ENCODE data around the gene CMIP.

Gene CMIP

DNA sequence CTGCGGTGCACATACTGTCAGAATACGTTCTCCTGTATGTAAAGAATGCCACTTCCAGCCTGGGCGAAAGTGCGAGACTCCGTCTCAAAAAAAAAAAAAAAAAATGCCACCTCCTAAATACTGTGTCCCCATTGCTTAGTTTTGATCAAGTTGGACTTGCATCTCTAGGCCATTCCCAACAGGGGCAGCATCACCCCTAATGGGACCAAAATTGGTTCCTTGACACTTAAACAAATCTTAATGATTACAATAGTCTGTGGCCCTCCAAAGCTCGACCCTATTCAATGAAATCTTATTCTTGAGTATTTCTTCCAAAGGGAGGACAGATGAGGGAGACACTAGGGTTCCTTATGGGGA, 179.8 kb downstream of the CMIP start:
- no peak for DNase-seq (ENCODE audit: low read depth in 2 of 2)

DNA sequence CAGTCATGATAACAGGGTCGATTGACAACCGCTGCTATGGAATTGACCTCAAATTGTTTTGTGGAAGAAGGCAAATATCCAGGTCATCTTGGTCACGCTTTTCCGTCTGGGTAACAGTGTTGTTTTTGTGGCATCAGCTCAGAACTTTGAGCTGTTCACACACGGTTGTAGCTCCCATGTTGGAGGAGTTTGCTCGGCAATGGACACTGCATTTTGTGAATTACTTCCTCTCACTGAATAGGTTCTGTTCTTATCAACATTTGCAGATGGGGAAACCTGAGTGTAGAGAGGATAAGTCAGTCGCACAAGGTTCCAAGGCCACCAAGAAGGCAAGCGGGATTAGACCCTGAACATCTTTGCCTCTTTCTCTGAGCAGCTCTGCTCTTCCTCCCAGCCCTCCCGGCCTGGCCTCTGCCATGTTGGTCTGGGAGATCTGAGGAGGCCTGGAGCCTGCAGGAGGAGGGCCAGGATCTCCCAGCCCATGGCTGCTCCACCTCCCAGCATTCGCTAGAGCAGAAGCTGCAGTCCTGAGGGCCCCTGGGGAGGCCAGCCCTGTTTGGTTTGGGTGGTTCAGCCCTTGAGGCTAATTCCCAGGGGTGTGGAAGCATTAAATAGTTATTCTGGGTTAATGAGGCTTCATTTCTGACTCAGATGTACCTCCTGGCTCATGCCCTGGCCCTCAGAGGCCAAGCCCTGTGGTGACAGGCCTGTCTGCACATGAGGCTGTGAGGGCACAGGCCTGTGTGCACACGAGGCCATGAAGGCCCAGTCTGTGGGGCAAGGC, 180.3 kb downstream of the CMIP start:
- no peak for DNase-seq (ENCODE audit: low read depth in 2 of 2)

DNA sequence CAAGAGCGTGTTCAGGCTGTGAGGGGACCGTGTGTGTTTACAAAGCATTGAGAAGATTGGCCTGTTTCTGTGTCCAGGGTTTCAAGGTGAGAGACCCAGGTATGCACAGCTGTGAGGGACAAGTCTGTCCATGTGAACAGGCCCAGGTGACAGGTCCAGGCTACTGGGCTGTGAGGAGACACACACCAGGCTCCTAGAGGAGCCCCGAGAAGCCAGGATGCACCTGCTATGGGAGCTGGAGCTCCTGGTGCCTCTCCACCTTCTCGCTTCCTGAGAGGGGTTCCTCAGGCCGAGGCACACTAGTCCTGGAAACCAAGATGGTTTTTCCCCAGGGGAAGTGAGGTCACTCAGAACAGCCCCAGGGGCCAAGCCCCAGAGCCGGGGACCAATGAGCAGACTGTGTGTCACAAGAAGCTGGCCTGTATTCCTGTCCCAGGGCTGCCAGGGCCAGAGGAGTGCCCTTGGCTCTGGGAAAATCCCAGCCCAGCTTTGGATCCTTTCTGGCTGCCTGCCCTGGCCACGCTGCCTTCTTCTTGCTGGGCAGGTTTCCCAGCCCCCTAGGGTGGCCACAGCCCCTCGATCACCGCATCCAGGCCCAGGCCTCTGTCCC, 181.0 kb downstream of the CMIP start:
- DNase-seq (ENCODE audit: low read depth in 2 of 2), result no peak

DNA sequence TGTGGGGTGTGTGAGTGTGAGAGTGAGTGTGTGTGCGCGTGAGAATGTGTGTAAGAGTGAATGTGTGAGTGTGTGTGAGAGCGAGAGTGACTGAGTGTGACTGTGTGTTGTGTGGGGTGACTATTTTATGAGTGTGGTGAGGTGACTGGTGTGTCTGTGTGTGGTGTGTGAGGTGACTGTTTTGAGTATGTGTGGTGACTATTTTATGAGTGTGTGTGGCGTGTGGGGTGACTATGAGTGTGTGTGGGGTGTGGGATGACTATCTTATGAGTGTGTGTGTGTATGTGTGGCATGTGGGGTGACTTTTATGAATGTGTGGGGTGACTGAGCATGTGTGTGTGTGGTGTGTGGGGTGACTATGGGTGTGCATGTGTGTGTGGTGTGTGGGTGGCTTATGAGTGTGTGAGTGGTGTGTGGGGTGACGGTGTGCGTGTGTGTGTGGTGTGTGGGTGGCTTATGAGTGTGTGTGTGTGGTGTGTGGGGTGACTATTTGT, 181.6 kb downstream of the CMIP start:
- DNase-seq (ENCODE audit: low read depth in 2 of 2), result peak in 1 of 2 donors; percentile 18

DNA sequence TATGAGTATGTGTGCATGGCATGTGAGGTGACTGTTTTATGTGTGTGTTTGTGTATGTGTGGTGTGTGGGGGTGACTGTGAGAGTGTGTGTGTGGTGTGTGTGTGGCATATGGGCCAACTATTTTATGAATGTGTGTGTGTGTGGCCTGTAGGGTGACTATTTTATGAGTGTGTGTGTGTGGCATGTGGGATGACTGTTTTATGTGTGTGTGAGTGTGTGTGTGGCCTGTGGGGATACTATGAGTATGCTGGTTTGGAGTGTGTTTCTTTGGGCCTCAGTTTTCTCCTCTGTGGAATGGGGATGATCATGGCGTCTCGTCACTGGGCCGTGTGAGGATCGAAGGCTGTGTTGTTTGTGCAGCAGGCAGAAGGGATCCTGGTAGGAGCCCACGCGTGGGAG, 182.4 kb downstream of the CMIP start:
- DNase-seq (ENCODE audit: low read depth in 2 of 2), result no peak

DNA sequence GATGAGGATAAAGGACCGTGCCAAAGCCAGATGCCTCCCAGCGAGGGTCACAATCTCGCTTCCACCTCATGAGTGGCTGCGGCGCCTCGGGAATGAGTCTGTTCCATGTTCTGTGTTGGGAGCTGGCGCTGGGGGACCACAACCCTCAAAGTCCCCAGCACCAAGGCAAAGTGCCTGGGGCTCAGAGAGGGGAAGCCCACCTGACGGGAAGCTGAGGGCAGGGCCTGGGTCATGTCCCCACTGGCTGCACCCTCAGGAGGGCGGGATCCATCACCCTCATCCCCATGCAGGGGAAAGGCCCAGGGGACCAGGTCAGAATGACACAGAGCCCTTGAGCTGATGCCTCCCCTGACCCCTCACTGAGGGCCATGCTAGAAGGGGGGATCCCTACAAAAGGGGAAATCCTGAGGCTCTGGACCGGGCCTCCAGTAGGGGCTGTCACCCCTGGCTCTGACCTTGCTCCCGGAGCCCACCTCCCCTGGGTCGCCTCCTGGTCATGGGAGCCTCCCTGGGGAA, 183.2 kb downstream of the CMIP start:
- DNase-seq (ENCODE audit: low read depth in 2 of 2), result no peak

DNA sequence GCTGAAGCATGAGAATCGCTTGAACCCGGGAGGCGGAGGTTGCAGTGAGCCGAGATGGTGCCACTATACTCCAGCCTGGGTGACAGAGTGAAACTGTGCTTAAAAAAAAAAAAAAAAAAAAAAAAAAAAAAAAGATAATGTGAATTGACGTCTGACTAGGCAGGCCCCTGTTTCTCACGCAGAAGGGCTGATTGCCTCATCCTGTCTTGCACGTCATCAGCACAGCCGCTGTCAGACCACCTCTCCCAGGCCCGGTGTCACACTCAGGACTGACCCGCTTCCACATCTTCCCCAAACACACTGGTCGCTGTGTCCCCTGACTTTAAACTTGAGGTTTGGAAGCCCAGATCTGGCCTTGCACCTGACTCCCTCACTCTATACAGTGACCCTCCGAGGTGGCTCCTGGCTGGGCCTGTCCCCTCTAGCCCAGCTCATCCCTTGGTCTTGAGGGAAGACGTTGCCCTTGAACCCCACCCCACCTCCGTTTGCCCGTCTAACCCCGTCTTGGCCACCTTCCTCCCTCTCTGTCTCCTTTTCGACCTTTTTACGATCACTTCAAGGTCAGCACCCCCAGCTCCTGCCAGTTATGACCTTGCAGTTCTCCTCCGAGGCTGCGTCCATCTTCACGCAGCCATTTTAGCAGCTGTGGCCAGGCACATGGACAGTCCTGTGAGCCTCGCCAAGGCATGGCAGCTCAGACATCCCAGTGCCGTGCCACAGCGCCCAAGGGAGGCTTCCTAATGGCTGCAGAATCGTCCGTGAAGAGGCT, 184.6 kb downstream of the CMIP start:
- DNase-seq (ENCODE audit: low read depth in 2 of 2), result no peak

DNA sequence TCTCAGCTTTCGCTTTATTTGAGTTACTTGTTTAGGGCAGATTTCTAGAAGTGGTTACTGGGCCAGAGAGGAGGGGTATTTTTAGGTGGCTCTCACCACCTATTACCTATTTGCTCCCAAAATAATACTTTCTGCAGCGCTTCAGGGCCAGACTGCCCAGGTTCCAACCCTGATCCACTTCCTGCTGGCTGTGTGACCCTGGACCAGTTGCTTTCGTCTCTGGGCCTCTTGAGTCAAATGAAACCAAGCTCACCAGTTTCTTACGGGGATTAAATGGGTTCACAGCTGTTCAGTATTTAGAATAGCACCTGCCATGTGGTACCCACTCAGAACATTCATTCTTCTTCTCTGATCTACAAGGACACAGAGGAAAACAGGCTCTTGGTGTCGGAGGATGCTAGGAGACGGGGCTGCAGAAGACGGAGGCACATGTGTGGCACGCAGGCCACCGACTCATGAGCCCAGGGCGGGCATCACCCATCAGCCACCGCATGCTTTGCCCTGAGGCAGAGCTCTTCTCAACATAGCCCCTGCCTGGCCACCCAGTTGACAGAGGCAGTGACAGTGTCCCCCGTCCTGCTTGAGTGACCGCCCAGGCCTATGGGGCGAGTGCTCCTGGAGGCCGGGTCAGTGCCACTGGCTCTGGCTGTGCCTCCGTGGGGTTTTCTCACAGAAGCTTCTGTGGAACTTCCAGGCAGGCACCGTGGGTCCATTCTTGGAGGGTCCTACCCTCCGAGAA, 185.5 kb downstream of the CMIP start:
- no peak for DNase-seq (ENCODE audit: low read depth in 2 of 2)

DNA sequence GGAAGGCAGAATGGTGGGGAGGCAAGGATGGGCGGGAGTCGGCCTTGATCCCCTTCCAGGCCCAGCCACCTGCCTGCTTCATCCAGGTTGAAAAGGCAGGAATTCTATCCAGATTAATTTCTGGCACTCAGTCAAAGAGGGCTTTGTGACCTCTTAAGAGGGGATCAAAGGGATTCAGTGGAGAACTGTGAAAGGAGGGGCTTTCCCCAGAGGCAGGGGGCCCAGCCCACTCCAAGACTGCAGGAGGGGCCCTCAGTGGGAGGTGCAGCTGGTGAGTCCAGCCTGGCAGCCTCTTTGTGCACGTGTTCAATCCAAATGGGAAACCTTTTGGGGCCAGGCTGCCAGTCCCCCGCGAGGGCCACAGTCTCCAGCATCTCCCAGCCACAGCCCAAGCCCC, 186.0 kb downstream of the CMIP start:
- DNase-seq (ENCODE audit: low read depth in 2 of 2), result no peak

DNA sequence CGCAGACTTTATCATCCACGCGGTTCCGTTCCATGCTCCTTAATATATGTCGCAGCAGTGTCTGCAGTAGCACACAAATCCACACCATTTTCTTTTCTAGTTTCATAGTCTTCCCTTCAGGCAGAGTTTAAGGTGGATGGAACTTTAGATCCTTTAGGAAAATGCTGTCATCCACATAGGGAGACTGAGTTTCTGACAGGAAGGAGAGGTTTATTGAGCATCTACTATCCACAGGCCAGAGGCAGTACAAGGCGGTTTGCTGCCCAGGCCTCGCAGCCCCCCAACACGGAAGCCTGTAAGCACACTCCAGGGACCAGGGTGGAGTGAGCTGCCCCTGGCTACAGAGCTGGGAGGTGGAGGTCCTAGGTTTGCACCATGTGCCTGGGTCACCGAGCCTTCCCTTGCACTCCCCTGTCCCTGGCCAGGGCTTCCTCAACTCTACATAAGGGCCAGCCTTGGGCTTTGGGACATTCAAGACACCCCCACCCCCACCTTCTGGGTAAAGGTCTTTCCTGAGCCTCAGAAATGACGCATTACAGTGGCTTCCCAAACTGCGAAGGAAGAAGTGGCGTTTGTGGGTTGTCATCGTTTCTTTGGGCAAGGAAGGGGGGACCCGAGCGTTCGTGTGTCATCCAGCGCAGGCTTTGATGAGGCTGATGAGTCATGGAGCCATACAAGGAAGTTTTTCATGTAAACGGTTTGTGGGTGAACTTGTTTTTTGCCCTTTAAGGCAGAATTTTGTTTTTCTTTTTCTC, 188.0 kb downstream of the CMIP start:
- peak; percentile 57 to 71 for DNase-seq (ENCODE audit: low read depth in 2 of 2)

DNA sequence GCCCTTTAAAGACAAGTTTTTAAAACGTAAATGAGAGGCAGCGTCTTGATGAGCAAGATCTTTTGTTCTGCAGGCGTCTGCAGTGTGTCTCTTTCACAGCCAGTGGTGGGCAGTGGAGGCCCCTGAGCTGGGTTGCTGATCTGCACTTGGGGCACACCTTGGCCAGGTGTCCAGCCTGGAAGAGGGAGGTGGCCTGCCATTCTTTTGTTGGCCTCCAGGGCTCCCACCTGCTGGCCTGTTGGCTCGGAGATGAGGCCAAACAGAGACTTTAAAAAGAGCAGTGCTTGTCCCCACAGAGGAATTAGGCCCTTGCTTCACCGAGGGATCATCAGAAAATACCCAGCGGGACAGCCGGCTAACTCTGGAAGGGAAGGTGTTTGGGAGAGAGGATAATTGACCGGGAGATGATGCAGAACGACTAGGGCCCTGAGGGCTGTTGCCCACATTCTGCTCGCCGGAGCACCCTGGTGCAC, 188.6 kb downstream of the CMIP start:
- DNase-seq (ENCODE audit: low read depth in 2 of 2), result no peak

DNA sequence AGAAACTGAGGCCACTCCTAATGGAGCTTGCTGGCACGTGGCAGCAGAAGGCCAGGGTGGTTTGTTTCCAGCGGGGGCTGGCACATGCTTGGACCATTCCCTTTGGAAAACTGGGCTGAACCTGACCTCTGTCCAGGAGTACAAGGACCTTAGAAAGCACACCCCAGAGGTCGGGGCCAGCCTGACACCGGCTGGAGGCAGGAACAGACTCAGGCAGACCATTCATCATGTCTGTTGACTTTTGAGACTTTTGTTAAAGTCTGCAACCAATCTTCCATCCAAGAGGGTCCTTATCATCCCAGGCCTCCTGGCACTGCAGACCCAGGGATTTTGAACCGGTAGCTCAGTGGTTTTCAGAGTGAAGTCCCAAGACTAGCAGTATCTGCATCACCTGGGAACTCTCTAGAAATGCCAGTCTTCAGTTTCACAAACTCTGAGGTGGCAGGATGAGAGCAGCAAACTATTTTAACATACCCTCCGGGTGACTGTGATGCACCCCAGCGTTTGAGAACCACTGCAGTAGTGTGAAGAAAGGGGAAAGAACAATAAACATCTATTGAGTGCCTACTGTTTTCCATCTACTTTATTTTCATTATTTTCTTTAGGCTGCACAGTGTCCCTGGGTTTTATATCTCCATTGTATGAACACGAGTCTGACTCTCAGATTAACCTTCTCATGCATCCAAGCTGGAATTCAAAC, 189.2 kb downstream of the CMIP start:
- DNase-seq (ENCODE audit: low read depth in 2 of 2), result no peak

DNA sequence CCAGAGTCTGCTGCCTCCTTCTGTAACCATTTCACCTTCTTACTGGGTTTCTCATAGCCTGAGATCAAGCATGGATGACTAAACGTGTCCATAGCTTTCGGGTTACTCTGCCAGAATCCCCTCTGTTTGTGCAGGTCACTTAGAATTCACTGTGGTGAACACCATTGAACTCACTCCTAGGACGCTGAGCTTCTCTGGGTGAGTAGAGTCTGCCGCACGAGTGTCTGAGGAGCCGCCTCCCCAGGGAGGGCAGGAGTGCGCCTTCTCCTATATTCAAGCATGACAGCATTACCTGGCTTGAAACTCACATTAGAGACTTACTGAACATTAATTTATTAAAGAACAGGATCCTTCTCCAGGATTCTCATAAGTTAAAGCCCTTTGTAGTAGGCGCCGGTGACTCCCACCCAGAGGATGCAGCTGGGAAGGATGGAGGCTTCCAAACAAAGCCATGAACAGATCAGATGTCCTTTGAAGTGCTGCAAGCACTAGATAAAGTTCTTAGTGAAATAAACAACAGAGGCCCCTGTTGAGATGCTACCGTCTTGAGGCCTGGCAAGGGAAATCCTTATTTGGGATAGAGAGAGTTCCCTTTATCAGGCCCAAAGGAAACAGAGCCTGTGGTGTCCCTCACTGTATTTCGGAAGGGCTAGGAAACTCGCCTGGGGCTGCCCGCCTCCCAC, 189.9 kb downstream of the CMIP start:
- DNase-seq (ENCODE audit: low read depth in 2 of 2), result no peak

DNA sequence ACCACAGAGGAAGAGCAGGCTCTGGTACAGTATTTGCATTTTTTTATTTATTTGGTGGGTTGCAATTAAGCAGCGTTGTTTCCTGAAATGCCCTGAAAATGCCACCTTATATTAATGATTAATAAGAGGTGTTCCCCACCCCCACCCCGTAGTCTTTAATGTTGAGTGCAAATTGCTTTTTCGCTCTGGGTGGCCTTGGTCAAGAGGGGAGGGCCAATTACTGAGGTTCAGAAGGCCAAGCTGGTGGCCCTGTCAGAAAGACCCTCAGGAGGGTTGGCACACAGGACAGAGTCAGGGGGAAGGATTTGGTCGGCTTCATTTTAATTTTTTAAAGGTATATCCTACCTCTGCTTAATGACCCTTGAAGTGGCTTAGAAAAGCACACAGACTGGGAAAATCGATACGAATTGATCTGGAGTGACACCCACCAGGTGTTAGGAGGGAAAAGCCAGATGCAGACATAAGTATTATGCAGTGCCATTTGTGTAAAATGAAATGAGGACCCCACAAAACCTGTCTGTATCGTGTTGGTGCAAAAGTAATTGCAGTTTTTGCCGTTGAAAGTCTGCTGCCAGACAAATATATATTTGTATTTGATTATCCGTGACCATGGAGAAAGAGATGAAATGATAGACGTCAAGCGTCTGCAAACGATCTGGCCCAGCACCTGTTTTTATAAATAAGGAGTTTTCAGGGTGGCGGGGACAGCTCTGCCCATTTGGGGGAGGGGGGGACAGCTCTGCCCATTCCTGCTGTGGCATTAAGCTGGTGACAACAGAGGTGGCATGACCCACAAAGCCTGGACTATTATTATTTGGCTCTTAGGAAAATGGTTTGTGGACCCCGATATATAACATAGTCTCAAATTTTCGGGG, 190.7 kb downstream of the CMIP start:
- DNase-seq (ENCODE audit: low read depth in 2 of 2), result no peak

DNA sequence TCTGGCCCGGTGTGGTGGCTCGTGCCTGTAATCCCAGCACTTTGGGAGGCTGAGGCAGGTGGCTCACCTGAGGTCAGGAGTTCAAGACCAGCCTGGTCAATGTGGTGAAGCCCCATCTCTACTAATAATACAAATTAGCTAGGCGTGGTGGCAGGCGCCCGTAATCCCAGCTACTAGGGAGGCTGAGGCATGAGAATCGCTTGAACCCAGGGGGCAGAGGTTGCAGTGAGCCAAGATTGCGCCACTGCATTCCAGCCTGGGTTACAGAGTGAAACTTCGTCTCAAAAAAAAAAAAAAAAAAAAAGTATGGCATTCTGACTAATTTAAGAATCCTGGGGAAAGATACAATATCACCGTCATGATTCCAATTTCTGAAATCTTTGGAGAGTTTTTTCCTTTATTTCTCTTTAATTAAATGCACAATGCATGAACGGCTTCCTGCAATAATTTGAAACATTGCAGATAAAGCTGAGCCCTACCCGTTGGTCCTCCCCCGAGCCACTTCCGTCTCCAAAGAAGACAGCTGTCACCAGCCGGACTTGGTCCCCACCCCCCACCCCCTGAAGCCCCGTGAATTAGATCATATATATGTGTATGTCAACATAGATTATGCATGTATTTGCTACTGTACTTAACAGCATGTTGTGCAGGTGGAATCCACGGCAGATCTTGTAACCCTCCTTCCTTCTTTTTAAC, 191.8 kb downstream of the CMIP start:
- no peak for DNase-seq (ENCODE audit: low read depth in 2 of 2)

DNA sequence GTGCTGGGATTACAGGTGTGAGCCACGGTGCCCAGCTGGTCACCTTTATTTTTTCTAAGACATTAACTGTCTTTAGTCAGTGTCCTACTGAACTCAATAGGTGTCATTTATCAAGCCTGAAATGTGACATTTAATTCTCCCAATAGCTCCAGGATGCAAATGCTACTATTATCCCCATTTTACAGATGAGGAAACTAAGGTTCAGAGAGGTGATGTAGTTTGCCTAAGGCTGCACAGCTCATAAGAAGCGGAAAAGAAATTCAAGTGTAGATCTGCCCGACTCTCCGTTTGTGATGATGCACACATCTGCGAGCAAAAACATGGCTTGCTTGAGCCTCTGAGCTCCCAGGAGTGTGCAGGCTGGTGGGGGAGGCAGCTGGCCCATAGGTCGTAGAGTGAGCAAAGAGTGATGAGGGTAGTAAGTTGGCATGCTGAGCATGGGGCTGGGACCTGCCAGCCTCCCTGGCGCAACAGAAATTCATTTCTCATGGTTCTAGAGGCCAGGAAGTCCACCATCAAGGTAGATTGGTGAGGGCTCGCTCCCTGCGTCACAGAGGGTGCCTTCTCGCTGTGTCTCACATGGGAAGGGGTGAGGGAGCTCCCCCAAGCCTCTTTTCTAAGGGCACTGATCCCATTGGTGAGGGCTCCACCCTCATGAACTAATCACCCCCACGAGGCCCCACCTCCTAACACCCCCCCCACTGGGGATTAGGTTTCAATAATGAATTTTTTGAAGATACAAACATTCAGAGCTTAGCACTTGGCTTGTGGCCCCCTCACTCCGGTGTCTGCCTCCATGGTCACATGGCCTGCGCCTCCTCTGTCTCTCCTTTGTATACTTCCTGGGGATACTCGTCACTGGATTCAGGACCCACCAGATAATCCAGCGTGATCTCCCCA, 193.0 kb downstream of the CMIP start:
- no peak for DNase-seq (ENCODE audit: low read depth in 2 of 2)

DNA sequence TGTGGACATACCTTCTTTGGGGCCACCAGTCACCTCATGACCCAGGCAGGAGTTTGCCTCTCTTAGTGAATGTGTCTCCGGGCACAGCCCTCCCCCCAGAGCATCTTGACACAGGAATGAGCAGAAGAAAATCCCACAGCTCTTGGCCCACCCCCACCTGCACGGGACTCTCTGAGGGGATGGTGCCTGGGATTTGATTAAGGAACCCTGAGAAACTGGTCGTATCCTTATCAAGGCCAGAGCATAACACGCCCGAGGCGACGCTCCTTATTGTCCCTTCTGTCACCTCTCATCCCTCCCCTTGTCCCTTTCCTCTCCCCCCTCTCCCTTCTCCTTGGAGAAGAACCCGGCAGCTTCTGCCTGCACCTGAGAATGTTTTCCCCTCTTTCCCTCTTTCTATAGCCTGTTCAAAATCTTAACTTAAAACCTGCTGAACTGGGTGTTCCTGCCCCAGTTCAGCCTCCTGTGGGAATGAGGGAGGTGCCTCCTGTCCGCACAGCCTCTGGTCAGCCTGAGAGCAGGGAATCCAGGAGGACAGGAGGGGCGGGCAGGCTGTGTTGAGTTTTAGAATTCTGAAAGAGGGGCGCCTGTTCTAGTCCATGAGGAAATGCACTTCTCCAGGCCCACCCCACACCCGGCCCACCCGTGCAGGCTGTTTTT, 193.8 kb downstream of the CMIP start:
- no peak for DNase-seq (ENCODE audit: low read depth in 2 of 2)
